GM12872 (cell line): ENCODE results near the gene ACOT12.

Experiments
- TF ChIP-seq, protein P1 (sequence below): IDR thresholded peaks from 3 replicates; pipeline ENCODE4 v1.5.1; 2011; ENCODE audit warnings: low read depth, mild to moderate bottlenecking, low read length, moderate library complexity; ENCODE audit not compliant: insufficient read depth

ACOT12 gene

DNA sequence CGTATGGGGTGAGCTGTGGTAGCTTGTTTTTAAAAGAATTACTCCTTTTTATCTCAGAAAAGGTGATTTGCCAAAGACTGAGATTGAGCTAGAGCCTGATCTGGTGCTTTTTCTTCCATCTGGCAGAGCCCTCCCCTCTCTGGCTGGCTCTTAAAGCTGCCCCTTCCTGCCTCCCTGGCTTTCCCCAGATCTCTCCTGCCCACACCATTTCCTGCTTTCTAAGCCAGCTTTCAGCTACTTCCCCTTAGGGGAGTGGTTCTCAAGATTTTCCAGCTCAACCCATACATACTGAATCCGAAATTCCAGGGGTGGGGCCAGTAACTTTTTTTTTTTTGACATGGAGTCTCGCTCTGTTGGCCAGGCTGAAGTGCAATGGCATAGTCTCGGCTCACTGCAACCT is 4.8 kb upstream of the ACOT12 start:
- TF ChIP-seq, protein P1, sequence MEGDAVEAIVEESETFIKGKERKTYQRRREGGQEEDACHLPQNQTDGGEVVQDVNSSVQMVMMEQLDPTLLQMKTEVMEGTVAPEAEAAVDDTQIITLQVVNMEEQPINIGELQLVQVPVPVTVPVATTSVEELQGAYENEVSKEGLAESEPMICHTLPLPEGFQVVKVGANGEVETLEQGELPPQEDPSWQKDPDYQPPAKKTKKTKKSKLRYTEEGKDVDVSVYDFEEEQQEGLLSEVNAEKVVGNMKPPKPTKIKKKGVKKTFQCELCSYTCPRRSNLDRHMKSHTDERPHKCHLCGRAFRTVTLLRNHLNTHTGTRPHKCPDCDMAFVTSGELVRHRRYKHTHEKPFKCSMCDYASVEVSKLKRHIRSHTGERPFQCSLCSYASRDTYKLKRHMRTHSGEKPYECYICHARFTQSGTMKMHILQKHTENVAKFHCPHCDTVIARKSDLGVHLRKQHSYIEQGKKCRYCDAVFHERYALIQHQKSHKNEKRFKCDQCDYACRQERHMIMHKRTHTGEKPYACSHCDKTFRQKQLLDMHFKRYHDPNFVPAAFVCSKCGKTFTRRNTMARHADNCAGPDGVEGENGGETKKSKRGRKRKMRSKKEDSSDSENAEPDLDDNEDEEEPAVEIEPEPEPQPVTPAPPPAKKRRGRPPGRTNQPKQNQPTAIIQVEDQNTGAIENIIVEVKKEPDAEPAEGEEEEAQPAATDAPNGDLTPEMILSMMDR = no peak

DNA sequence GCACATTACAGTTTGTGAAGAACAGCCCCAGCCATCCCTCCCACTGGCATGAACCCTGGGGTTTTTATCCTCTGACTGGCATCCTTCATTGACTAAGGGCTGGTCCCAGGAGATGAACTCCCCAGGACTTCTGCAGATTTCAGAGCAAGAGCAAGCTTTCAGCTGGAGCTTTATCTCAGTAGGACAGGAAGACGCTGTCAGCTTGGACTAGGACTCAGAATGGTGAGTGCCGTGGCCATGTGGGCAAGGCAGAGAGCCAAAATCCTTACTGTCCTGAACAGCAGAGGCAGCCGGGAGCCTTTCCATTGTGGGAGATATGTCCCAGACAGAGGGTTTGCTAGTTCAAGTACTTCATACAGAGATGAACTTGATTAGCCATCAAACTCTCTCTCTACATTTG is 3.2 kb upstream of the ACOT12 start:
- TF ChIP-seq, protein P1 = no peak

DNA sequence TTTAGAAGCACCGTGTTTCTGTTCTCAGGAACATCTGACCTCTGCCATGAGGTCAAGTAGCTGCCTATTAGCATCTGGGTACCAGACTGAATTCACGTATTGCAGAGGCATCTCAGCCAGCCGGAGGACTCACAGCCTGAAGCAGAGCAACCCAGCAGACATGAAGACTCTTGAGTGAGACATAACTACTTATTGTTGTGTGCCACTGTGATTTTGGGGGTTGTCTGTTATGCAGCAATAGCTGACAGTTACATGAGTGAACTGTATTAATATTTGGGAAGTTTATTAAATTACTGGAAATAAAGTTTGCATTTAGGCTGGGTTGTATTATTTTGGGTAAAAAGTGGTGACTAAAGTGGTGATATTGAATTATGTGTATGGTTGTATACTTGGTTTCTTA is 1.3 kb upstream of the ACOT12 start:
- TF ChIP-seq, protein P1 = no peak

DNA sequence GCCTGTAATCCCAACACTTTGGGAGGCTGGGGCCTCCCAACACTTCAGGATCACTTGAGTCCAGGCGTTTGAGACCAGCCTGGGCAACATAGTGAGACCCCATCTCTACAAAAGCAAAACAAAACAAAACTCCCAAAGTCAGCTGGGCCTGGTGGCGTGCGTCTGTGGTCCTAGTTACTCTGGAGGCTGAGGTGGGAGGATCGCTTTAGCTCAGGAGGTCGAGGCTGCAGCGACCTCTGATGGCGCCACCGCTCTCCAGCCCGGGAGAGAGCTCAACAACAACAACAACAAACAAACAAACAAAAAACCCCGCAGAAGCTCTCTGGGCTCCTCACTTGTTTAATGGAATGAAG is 528 bp downstream of the ACOT12 start:
- TF ChIP-seq, protein P1 = no peak

DNA sequence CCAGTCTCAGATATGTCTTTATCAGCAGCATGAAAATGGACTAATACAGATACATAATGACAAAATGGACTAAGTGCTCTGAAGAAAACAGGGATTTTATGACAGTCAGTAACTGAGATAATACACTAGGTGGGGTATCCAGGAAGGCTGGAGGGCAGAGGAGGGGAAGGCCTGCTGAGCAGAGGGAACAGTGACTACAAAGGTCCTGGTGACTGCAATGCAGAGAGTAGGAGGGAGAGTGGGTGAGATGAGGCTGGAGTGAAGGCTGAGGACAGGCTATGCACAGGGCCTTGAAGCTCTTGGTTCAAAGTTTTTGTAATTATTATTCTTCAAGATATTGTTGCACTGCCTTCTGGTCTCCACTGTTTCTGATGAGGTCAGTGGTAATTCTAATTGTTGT is 4.9 kb downstream of the ACOT12 start:
- TF ChIP-seq, protein P1 = no peak

DNA sequence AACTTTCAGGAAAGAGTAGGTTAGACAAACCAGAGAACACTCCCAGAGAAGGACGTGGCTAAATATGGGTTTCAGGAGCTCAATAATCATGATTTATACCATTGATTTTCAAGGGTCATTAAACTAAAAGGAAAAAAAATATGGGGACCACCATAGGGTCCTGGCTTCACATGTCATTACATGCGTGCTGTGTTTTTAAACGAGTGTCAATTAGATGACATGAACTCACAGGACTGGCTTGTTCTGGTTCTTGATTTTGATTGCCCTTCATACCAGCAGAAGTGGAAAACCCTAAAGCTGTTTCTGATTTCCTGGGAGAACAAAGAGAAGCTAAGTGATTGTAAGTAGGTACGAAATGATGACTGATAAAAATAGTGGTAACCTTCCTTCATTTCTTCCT is 5.8 kb downstream of the ACOT12 start:
- TF ChIP-seq, protein P1 = no peak

DNA sequence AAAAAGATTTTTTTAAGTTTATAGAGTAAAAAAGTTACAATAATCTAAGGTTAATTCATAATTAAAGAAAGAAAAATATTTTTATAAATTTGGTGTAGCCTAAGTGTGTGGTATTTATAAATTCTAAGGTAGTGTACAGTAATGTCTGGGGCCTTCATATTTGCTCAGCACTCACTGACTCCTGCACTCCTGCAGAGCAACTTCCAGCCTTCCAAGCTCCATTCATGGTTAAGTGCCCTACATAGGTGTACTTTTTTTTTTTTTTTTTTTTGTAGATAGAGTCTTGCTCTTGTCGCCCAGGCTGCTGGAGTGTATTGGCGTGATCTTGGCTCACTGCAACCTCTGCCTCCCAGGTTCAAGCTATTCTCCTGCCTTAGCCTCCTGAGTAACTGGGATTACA is 10.1 kb downstream of the ACOT12 start:
- TF ChIP-seq, protein P1 = no peak

DNA sequence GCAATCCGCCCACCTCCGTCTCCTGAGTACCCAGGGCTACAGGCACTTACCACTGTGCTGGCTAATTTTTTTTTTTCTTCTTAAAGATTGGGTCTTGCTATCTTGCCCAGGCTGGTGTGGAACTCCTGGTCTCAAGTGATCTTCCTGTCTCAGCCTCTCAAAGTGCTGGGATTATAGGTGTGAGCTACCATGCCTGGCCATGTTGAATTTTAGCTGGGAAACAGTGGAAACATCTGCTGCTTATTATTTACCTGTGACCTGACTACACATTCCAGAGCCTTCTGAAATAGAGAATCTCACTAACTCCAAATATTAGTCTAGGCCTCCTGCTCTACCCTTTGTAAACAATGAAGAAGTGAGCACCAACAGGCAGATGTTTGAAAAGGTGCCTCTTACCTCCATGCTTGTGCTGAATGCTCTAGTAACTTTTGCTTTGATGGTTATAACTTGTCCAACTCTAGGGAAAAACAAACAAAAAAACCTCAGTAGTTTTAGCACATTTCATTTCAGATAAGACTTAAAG is 22.5 kb downstream of the ACOT12 start:
- TF ChIP-seq, protein P1 = no peak
